ENCODE measurements around the gene ITIH3.

The ITIH3 gene

GRCh38 chr3:52845157-52845556, 50.6 kb downstream of the ITIH3 start:
- H3K36me3 ChIP-seq, result no peaks in the 10 kb centered on the region
- no peak for DNase-seq
- H3K27ac ChIP-seq, result no peak overlapping the region
- no peak for TF ChIP-seq CTCF (IDR thresholded peaks at IDR 0.05; ENCODE audit: low read depth, low read length)
- no peak overlapping the region for H3K4me3 ChIP-seq (ENCODE audit: low read depth, low read length)
- no peaks in the 10 kb centered on the region for H3K9me3 ChIP-seq (ENCODE audit: severe bottlenecking)
- no peaks in the 10 kb centered on the region for H3K27me3 ChIP-seq (ENCODE audit: insufficient read depth, low read depth, severe bottlenecking)

- Histone ChIP-seq H3K36me3 (peaks cover 1% of the 10 kb centered on the region; the same call in 1 of the 2 replicates), H3K27ac (no peak overlapping the region), H3K27me3 (ENCODE audit: insufficient read depth, low read depth, severe bottlenecking) (no peaks in the 10 kb centered on the region), H3K4me3 (ENCODE audit: low read depth, low read length) (peak overlapping the region; percentile 9; the same call in 1 of the 2 replicates), H3K9me3 (ENCODE audit: severe bottlenecking) (no peaks in the 10 kb centered on the region)
- DNase-seq, result peak; percentile 27
- TF ChIP-seq CTCF (IDR thresholded peaks at IDR 0.05; ENCODE audit: low read depth, low read length), result peak; percentile 34; the same call in 1 of the 2 replicates
These were observed 51.3 kb downstream of the ITIH3 start for GRCh38 chr3:52845691-52846431.

DNA sequence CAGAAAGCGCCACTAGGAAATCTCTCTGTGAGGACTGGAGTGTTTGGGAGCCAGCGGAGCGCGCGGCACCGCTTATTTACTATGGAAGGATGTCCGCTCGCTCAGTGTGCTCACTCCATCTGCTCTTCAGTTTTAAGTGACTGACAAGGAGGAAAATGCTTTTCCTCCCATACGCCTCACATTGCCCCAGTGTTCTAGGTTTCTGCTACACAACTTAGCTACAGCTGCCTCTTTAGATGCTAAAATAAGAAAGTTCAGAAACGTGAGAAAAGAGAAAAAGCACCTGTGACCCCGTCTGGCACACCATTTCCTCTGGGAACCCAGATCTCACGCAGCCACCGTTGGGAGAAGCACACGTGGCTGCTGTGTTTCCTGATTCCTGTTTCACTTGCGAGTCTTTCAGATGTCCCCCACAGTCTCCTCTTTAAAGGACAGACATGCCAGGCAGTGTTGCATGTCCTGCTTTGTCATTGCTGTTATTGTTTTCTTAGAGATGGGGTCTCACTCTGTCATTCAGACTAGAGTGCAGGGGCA, 51.9 kb downstream of the ITIH3 start:
- DNase-seq, result peak; percentile 28
- H3K36me3 ChIP-seq, result peaks cover 6% of the 10 kb centered on the region
- no peaks in the 10 kb centered on the region for H3K9me3 ChIP-seq (ENCODE audit: severe bottlenecking)
- H3K27me3 ChIP-seq (ENCODE audit: insufficient read depth, low read depth, severe bottlenecking), result no peaks in the 10 kb centered on the region
- H3K4me3 ChIP-seq (ENCODE audit: low read depth, low read length), result peak overlapping the region; percentile 9; the same call in 1 of the 2 replicates
- no peak for TF ChIP-seq CTCF (IDR thresholded peaks at IDR 0.05; ENCODE audit: low read depth, low read length)
- no peak overlapping the region for H3K27ac ChIP-seq

DNA sequence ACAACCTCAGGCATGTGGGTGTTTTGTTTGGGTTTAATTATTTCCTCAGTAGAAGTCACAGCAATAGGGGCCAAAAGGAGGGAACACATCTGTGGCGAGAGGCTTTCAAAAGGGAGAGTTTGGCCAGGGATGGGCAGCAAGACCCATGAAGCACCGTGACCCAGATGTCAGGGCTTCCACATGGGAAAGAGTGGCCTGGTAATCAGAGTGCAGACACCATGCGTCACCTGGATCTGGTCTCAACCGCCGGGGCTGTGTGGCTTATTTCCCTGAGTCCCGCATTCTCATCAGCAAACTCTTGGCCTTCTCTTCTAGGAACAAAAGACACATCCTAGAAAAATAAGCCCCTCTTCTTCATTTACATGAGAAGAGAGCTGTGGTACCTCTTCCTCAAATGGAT, 52.6 kb downstream of the ITIH3 start:
- Histone ChIP-seq H3K27me3 (ENCODE audit: insufficient read depth, low read depth, severe bottlenecking) (no peaks in the 10 kb centered on the region), H3K4me3 (ENCODE audit: low read depth, low read length) (no peak overlapping the region), H3K9me3 (ENCODE audit: severe bottlenecking) (no peaks in the 10 kb centered on the region), H3K36me3 (peaks cover 13% of the 10 kb centered on the region), H3K27ac (no peak overlapping the region)
- no peak for TF ChIP-seq CTCF (IDR thresholded peaks at IDR 0.05; ENCODE audit: low read depth, low read length)
- DNase-seq, result no peak

- Histone ChIP-seq H3K4me3 (ENCODE audit: low read depth, low read length) (no peak overlapping the region), H3K9me3 (ENCODE audit: severe bottlenecking) (no peaks in the 10 kb centered on the region), H3K36me3 (peaks cover 15% of the 10 kb centered on the region), H3K27ac (no peak overlapping the region), H3K27me3 (ENCODE audit: insufficient read depth, low read depth, severe bottlenecking) (no peaks in the 10 kb centered on the region)
- no peak for DNase-seq
- no peak for TF ChIP-seq CTCF (IDR thresholded peaks at IDR 0.05; ENCODE audit: low read depth, low read length)
These were observed 53.1 kb downstream of the ITIH3 start for GRCh38 chr3:52847726-52848125.
